Type B pancreatic cell (in vitro differentiated cells): ENCODE measurements around the gene ABI3. TPM values are rescaled to one million over a fixed set of nuclear protein-coding genes. Genes with fewer than 3 reads are reported as not detected.

Experiments used
- DNase-seq: peaks from one replicate; pipeline ENCODE4 v3.0.0; 2021; ENCODE audit warnings: mixed read lengths; ENCODE audit not compliant: unreplicated experiment; ENCODE audit errors: extremely low spot score
- H3K27ac Mint-ChIP-seq: 2 replicates; pipeline ENCODE4 v1.8.0; 2021; ENCODE audit warnings: mild to moderate bottlenecking, mixed read lengths
- H3K27me3 Mint-ChIP-seq: 2 replicates; pipeline ENCODE4 v1.8.0; 2021; ENCODE audit warnings: mixed read lengths
- H3K36me3 Mint-ChIP-seq: 2 replicates; pipeline ENCODE4 v1.8.0; 2021; ENCODE audit warnings: mixed read lengths
- H3K4me1 Mint-ChIP-seq: one replicate; pipeline ENCODE4 v1.8.0; 2021; ENCODE audit warnings: mixed read lengths; ENCODE audit not compliant: unreplicated experiment
- H3K4me3 Mint-ChIP-seq: 2 replicates; pipeline ENCODE4 v1.8.0; 2021; ENCODE audit warnings: mild to moderate bottlenecking, mixed read lengths
- H3K9me3 Mint-ChIP-seq: 2 replicates; pipeline ENCODE4 v1.8.0; 2021; ENCODE audit warnings: mixed read lengths
- CTCF ChIP-seq: fragments of 200-600 bp; sonication (generic); conservative IDR thresholded peaks from 2 replicates; pipeline ENCODE4 v1.5.0; 2021; ENCODE audit warnings: antibody characterized with exemption, mild to moderate bottlenecking
- total RNA-seq: library from RNA; stranded (reverse); gene quantifications from 2 replicates; pipeline ENCODE4 v1.2.1, GENCODE V29; 2021; ENCODE audit warnings: low replicate concordance

ABI3 gene
- total RNA-seq, 1 donor from 2014 or later, result 0.31 TPM

GRCh38 chr17:49225554-49226236 lies 15.2 kb downstream of the ABI3 start:
- Mint-ChIP-seq H3K27ac (no peak overlapping the region), H3K36me3 (no peaks in the 10 kb centered on the region), H3K9me3 (no peaks in the 10 kb centered on the region), H3K4me1 (peaks cover 12% of the 10 kb centered on the region), H3K4me3 (no peak overlapping the region), H3K27me3 (peaks cover 83% of the 10 kb centered on the region)
- no peak for TF ChIP-seq CTCF
- no peak for DNase-seq

GRCh38 chr17:49226771-49227435 lies 16.4 kb downstream of the ABI3 start:
- Mint-ChIP-seq H3K9me3 (no peaks in the 10 kb centered on the region), H3K36me3 (no peaks in the 10 kb centered on the region), H3K27ac (no peak overlapping the region), H3K27me3 (peaks cover 87% of the 10 kb centered on the region), H3K4me1 (peaks cover 16% of the 10 kb centered on the region), H3K4me3 (no peak overlapping the region)
- no peak for DNase-seq
- TF ChIP-seq CTCF, result no peak

GRCh38 chr17:49227436-49228261 lies 17.1 kb downstream of the ABI3 start:
- Mint-ChIP-seq H3K4me1 (peaks cover 16% of the 10 kb centered on the region), H3K27me3 (peaks cover 81% of the 10 kb centered on the region), H3K9me3 (no peaks in the 10 kb centered on the region), H3K27ac (no peak overlapping the region), H3K36me3 (no peaks in the 10 kb centered on the region), H3K4me3 (peak overlapping the region; percentile 70)
- peak; percentile 80 for DNase-seq
- TF ChIP-seq CTCF, result peak; percentile 88

- H3K27ac Mint-ChIP-seq, result no peak overlapping the region
- H3K4me3 Mint-ChIP-seq, result peak overlapping the region; percentile 77
- TF ChIP-seq CTCF, result no peak
- DNase-seq, result no peak
- peaks cover 8% of the 10 kb centered on the region for H3K4me1 Mint-ChIP-seq
- peaks cover 71% of the 10 kb centered on the region for H3K27me3 Mint-ChIP-seq
- H3K36me3 Mint-ChIP-seq, result no peaks in the 10 kb centered on the region
- no peaks in the 10 kb centered on the region for H3K9me3 Mint-ChIP-seq
Measured at GRCh38 chr17:49229076-49229804, 18.7 kb downstream of the ABI3 start.
